Measurements from ENCODE around the gene EXOC6B.

EXOC6B gene
- 19.9 to 20.2 reads per million in 2 donors for total RNA-seq

DNA sequence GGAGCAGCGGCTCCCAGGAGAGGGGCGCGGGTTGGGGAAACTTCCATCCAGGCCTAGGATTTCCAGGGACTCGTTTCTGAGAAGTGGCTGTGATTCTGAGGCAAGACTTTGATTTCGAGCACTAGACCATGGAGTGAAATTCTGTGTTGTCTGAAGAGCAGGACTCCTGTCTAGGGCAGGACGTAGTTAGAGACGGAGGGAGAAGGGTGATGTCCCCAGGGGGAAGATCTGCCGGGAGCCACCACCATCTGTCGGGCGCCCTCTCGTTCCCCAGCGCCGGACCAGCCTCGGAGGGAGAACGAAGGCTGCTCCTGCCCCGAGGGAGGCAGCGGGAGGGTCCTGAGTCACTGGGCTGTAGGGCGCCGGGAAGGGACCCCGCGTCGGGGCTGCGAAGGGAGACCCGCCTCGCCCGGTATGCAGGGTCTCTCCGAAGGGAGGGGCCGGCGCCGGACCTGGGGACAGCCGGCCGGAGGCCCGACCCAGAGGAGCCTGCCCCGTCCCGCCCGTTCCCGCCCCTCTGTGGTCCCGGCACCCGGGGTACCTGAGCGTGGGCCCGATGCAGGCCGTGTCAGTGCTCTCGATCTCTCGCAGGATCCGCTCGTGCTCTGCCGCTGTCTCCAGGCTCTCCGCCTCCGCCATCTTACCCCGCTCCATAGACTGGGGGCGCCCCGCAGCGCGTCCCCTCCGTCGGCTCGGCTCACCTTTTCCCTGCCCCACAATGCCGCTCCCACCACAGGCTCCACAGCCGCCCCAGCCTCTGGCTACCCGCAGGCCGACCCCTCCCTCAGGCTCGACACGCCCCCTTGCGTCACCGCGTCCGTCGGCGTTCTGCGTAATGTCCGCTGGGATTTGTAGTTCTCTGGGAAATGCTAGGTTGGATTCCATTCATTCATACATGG is at the start of gene EXOC6B:
TSS of gene EXOC6B (minus strand) at position 777 of the 899 bp plus-strand sequence.
- DNase-seq, result peak; percentile 71

DNA sequence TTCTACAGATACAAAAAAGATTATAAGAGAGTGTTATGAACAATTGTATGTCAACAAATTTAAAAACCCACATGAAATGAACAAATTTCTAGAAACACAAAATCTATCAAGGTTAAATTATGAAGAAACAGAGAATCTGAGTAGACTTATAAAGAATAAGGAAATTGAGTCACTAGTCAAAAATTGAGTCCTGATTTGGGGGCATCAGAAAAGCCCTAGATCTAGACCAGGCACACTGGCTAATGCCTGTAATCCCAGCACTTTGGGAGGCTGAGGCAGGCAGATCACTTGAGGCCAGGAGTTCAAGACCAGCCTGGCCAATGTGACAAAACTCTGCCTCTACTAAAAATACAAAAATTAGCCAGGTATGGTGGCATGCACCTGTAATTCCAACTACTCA is 46.0 kb upstream of the EXOC6B start:
- DNase-seq, result no peak

DNA sequence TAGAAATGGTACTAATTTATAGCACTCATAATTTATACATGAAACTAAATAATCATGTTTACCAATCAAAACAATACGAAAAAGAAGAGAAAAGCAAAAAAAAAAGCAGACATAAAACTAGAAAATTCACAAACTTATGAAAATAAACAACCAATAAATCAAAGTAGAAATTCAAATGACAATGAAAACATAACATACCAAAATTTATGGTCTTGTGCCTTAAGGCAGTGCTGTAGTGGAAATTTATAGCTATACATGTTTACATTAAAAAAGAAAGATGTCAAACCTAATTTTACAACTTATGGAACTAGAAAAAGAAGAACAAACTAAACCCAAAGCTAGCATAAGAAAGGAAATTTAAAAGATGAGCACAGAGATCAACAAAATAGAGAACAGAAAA is 45.2 kb upstream of the EXOC6B start:
- DNase-seq, result no peak

DNA sequence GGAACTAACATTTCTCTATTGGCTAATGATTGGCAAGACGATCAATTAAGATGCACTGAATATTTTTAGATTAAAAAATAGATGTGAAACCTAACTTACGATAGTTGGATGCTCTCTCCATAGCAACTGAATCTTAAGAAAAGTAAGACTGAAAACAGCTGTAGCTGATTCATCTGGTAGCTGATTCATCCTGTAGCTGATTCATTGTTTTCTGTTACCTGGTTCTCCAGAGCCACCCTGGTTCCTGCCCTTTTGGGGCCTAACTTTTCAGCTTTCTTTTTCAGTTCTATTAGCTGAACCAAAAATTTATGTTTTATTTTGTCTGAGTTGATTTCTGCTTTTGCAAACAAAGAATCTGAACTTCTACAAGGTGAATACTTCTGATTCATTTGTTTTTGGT is 38.7 kb upstream of the EXOC6B start:
- no peak for DNase-seq

DNA sequence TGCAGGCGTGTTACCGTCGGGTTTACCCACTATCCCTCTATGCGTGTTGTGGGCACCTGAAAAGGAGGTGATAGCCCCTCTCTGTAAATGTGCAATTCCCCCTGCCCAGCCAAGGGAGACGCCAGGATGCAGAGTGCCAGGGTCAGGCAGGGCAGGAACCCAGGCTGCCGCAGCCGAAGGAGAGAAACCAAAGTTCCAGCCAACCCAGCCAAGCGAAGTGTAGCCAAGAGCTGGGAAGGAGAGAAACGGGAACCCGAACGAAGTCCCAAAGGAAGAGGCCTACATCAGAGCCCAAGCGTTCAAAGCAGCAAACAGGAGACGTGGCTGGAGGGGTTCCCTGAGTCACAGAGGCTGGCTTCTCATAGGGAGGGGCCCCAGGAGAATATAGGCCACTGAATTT is 37.2 kb upstream of the EXOC6B start:
- DNase-seq, result no peak

DNA sequence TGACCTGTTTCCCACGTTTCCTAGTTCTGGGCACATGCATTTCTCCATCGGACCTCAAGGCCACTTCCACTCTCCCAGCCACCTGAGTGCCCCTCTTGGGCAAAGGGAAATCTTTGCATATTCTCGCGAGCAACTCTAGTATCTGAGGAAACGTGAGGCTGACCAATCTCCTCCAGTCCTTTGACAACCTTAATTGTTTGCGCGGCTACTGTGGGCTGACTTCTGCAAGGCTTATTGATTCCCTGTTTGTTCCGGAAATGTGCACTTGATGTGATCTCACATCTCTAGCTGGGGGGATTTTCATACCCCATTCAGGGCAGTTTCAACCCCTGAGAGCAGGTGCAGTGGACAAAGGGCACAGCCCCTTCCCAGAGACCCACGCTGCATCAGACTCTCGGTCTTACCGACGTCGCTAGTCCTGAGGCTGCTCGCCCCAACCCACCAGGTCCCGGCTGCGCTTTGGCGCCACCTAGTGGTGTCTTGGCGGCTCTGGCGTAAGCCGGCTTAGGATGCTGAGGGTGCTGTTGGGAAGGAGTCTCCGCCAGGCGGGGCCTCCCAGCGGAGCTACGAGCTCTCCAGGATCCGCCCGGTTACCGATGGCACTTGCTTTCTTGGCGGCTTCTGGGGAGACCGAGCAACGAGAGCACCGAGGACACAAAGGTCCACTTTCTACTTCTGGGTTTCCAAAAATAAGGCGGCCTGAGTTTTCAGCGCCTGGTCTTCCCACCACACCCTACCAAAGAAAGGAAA is 36.6 kb upstream of the EXOC6B start:
- peak; percentile 63 for DNase-seq

DNA sequence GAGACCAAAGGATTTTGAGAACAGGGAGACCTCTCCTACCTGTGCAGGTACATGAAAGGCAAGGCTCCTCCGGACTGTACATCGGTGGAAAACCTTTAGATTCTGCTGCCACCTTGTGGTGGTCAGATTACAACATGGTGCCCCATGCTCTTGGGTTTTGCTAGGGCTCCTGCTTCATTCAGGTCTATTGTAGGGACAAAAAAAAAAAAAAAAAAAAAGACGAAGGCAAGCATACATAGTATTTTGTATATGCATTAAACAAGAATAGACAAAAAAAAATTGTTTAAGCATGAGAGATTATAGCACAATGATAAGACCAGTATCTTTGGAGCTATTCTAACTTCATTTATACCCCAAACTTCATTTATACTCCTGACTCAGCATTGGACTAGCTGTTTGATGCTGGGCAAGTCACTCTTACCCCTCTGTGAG is 34.0 kb upstream of the EXOC6B start:
- DNase-seq, result no peak

DNA sequence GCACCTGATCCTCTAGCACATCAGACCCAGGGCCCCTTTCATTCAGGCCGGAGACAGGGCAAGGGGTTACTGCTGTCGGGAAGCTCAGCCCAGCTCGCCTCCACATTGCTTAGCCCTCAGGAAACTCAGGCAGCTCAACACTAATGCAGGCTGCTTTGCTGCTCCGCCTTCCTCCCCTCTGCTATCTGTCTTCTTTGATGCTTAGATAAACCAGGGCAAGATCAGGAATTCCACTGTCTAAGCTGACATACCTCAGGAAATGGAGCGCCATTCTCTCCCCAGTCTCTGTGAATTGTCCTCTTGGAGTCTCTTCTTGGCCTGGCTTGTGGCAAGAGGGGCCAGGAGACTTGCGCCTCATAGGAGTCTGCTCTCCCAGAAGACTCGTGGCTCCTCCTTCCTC is 25.5 kb upstream of the EXOC6B start:
- no peak for DNase-seq

DNA sequence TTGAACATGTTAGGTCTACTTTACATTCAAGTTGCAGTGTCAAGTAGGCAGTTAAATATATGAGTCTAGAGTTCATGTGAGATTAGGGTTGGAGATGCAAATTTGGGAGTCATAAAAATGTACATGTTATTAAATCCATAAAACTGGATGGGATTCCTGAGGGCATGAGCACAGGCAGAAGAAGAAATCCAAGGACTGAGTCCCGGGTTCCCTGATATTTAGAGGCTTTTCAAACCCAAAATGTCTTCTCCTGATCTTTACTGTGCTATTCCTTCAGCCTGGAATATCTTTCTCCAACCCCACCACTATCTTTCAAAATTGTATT is 23.3 kb upstream of the EXOC6B start:
- no peak for DNase-seq

DNA sequence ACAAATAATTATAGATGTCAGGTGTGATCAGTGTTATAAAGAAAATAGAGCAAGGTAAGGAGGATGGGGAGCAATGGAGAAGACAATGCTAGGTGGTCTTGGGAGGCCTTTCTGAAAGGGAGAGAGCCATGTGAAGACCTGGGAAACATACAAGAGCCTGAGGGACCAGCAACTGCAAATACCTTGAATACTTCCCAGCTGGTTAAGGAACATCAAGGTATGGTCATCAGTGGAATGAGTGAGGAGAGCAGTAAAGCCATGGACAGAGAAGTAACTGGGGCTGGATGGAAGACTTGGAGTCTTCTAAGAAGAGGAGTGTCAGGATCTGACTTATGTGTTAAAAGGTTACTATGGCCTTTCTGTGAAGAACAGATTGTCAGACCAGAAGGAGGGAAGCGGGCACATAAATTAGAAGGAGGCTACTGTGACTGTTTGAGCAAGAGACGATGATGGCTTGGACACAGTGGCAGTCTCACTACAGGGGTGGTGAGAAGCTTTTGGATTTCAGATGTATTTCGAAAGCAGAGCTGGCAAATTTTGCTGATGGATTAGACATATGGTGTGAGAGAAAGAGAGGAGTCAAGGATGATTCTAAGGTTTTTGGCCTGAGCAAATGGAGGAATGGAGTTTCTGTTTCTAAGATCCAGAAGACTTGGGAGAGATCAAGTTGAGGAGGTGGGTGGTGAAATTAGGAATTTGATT is 22.8 kb upstream of the EXOC6B start:
- no peak for DNase-seq

DNA sequence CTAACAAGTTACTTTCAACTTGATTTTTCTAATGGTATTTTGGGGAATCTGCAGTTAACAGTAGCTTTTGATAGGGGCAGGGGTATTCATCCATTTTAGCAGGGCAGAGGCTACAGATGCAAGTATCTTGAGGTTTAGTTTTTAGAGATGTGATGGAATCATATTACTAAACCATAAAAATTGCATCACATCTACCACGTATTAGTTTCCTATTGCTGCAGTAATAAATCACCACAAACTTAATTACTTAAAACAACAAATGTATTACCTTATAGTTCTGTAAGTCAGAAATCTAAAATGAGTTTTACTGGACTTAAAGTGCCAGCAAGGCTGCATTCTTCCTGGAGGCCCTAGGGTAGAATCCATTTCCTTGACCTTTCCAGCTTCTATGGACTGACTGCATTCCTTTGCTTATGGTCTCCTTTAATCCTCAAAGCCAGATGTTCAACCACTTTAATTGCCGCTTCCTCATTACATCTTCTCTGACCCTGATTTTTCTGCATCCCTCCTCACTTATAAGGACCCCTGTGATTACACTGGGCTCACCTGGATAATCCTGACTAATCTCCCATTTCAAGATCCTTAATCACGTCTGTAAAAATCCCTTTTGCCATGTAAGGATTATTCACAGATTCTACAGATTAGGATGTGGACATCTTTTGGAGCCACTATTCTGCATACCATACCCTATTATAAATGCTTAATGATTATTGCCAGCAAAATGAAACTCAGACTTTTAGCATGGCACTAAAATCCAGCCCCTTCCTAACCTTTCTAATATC is 21.9 kb upstream of the EXOC6B start:
- DNase-seq, result no peak

DNA sequence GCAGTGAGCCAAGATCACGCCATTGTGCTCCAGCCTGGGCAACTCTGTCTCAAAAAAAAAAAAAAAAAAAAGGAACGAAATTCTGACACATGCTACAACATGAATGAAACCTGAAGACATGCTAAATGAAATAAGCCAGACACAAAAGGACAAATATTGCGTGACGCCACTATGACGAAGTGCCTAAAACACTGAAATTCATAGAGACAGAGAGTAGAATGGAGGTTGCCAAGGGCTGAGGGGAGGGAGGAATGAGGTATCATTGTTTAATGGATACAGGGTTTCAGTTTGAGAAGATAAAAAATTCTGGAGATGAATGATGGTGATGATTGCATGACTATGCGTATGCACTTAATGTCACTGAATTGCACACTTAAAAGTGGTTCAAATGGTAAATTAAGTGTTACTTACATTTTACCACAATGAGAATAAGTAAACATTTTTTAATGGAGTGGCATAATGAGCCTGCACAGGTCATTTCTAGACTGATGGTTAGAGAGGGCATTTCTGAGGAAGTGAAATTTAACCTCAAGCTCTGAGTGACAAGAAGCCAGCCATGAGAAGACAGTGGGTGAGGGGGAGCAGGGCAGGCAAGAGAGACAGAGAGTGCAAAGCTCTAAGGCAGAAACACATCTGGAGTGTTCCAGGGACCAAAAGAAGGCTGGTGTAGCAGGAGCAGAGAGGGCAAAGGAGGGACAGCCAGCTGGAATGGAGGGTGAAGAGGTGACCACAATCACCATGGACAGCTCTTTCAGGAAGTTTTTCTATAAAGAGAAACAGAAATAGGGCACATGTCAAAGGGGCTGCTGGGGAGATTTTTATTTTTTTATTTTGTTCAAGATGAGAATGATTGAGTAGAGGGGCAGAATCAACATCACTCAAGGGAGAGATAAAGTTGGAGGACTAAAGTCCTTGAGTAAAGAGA is 20.6 kb upstream of the EXOC6B start:
- DNase-seq, result no peak

DNA sequence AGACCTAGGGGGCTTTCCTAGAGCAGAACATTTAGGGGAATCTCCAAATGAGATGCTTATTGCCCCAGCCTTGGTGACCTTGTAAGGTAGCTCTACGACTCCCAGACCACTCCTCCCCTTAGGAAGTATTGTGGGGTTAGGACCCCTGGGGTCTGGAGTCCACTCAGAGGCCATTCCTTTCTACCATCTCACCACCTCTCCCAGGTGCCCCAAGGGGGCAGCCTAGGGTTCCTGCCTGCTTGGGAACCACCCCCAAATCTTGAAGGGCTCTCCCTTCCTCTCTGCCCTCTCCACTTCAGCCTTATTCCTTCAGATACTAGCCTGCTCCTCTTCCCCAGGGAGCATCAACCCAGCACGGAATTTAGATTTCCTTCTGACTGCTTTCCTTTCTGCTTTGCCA is 17.5 kb upstream of the EXOC6B start:
- no peak for DNase-seq

DNA sequence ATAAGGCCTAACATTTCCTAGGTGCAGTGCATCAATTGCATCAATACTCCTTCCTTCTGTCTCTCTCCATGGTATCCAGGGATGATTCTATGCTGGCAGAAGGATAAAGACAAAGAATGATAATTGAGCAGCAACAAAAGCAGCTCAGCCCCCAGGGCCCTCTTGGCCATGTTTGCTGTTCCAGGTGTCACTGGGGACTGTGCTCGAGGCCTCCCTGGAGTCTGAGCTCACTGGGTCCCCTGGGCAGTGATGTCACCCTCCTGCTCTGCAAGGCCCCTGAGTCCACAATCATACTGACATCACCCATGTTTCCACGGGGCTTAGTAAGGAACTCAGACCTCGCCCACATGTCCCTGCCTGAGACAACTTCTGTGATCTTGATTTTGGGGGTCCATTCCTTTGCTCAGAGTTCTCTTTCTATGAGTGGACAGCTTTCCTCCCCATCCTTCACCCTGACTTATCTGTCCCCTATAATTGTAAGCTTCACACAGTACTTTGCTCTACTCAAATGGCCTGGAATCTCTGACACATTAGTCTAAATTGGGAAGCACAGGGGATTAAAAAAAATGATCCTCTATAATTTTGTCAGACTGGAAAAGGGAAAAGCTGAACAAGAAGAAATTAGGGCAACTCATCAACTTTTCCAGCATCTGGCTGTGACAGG is 15.8 kb upstream of the EXOC6B start:
- no peak for DNase-seq

DNA sequence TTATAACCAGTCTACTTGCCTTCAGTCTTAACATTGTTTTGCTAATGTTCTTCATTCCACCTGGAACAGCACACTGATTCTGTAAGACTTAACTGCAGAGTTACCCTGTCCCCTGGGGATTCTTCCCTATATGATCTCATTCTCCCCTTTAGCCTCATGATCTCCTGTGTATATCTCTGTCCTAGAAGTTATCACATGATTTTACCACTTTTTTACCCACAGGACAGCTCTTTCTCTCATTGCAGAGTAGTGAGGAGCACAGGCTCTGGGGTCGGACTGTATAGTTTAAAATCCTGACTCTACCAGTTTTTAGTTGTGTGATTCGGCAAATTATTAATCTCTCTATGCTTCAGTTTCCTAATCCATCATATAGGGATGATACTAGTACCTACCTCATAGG is 14.2 kb upstream of the EXOC6B start:
- no peak for DNase-seq

DNA sequence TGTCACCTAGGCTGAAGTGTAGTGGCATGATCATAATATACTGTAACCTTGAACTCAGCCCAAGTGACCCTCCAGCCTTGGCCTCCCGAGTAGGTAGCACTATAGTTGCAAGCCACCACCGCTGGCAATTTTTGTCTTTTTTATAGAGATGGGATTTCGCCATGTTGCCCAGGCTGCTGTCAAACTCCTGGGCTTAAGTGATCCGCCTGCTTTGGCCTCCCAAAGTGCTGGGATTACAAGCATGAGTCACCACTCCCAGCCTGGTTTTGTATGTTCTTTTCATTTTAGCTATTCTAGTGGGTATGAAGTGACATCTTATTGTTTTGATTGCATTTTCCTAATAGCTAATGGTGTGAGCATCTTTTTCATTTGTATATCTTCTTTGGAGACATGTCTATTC is 11.3 kb upstream of the EXOC6B start:
- DNase-seq, result no peak

DNA sequence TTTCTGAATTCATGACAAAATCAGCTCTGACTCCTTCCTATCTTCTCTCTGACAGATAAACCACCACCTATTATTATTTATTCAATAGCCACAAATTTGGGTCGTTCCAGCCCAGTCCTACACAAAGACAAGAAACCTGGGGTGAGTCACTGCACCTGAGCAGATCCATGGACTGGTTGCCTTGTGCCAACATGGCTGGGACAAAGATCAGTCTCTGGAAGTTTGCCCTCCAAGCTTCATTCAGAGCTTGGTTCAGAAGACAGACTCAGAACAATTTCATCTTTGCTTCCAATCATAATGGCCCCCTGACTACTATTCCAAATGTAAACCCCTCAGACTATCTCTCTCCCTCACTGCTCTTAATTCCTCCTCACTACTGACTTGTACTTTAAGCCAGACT is 9.6 kb upstream of the EXOC6B start:
- DNase-seq, result no peak

DNA sequence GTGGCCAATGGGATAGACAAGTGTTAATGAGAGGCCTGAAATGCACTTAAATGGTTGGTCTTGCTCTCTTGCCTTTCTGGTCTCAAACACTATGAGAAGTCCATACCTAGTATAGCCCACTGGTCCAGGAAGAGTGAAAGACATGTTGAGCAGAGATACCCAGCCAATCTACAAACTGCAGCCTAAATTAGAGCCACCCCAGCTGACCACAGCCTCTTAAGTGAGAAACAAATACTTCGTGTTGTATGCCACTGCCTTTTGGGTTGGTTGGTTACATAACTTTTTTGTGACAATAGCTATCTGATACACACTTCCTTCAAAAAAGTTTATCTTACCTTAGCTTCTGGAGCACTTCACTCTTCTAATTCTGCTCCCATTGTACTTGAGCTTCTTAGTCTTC is 8.8 kb upstream of the EXOC6B start:
- no peak for DNase-seq

DNA sequence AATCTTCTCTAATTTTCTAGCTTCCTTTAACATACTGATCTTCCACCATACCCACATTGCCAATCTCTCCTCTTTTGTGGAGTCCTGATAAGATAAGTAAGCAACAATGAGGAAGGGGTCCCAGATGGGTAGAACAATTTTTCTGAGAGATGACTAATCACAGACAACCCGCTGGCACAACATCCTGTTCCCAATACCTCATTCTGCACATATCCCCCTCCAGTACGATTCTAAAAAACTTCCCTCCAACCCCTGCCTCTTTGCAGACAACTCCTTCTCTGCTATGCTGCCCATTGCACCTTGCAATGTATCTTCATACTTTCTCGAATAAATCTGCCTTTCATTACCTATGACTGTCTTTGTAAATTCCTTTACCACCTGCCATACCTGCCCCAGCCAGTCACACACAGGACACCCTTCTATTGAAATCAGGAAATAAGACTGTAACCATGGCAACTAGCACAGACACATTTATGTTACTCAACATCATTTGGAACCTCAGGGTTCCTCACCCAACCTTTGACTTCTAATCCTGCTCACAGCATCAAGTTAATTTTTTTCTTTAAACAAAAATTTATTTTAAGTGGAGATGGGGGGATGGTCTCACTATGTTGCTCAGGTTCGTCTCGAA is 7.4 kb upstream of the EXOC6B start:
- no peak for DNase-seq

DNA sequence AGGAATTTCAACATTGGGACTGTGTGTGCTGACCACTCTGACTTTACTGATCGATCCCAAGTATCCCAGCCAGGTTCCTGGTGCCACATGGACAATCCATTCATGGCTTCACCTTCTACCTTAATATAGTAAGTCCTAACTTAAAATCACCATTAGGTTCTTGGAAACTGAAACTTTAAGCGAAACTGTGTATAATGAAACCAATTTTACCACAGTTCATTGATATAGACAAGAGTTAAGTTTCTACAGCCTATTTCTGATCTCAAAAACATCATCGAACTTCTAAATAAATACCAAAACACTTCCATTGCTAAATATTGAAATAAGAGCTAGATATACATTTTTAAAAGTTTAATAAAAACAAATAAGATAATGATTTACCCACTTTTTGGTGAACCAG is 4.4 kb upstream of the EXOC6B start:
- DNase-seq, result no peak

Data from activated gamma-delta T cell (primary cell).